Osteoblast (primary cell): ENCODE measurements around the gene CAMTA1. TPM values are rescaled to one million over a fixed set of nuclear protein-coding genes. Genes with fewer than 3 reads are reported as not detected.

Experiments
- DNase-seq: peaks from one replicate; pipeline ENCODE4 v3.0.0; 2011; ENCODE audit warnings: low spot score, mixed read lengths; ENCODE audit not compliant: insufficient read length; ENCODE audit errors: missing footprints
- H2AFZ ChIP-seq: 2 replicates; pipeline ENCODE4 v1.6.0; 2011; ENCODE audit warnings: mild to moderate bottlenecking, low read length
- H3K27ac ChIP-seq: 2 replicates; pipeline ENCODE4 v1.5.1; 2011; ENCODE audit warnings: mild to moderate bottlenecking, low read depth, low read length, moderate library complexity
- H3K27me3 ChIP-seq: 2 replicates; pipeline ENCODE4 v1.6.0; 2012; ENCODE audit warnings: mild to moderate bottlenecking, control low read depth, inconsistent platforms, low read length, moderate library complexity; ENCODE audit not compliant: insufficient read depth
- H3K36me3 ChIP-seq: 2 replicates; pipeline ENCODE4 v1.5.1; 2011; ENCODE audit warnings: mild to moderate bottlenecking, low read length, control low read depth, moderate library complexity; ENCODE audit not compliant: insufficient read depth
- H3K4me1 ChIP-seq: 2 replicates; pipeline ENCODE4 v1.5.1; 2011; ENCODE audit warnings: mild to moderate bottlenecking, low read length, control low read depth, moderate library complexity; ENCODE audit not compliant: insufficient read depth
- H3K4me2 ChIP-seq: 2 replicates; pipeline ENCODE4 v1.6.0; 2011; ENCODE audit warnings: mild to moderate bottlenecking, low read length; ENCODE audit not compliant: insufficient read depth
- H3K4me3 ChIP-seq: fragments of 200-600 bp; sonication (generic); 3 replicates; pipeline ENCODE4 v1.5.1; 2012; ENCODE audit warnings: mild to moderate bottlenecking, low read length, inconsistent platforms; ENCODE audit not compliant: insufficient read depth
- H3K79me2 ChIP-seq: 2 replicates; pipeline ENCODE4 v1.6.0; 2012; ENCODE audit warnings: mild to moderate bottlenecking, low read length, control low read depth, inconsistent platforms; ENCODE audit not compliant: insufficient read depth
- H3K9me3 ChIP-seq: 2 replicates; pipeline ENCODE4 v1.5.1; 2011; ENCODE audit warnings: low read depth, low read length, control low read depth
- H4K20me1 ChIP-seq: 2 replicates; pipeline ENCODE4 v1.6.0; 2012; ENCODE audit warnings: mild to moderate bottlenecking, low read length, control low read depth; ENCODE audit not compliant: insufficient read depth
- total RNA-seq: library from RNA; depleted of rRNA; stranded (reverse); fragments of >200 nt; gene quantifications from 2 replicates; pipeline ENCODE4 v1.2.3, GENCODE V29; 2012
- TF ChIP-seq, protein P1 (sequence below): IDR thresholded peaks from 2 replicates; pipeline ENCODE4 v1.5.1; 2011; ENCODE audit warnings: mild to moderate bottlenecking, low read depth, low read length, moderate library complexity; ENCODE audit errors: extremely low read depth

CAMTA1 gene
- total RNA-seq, 1 donor = 47.4 TPM

DNA sequence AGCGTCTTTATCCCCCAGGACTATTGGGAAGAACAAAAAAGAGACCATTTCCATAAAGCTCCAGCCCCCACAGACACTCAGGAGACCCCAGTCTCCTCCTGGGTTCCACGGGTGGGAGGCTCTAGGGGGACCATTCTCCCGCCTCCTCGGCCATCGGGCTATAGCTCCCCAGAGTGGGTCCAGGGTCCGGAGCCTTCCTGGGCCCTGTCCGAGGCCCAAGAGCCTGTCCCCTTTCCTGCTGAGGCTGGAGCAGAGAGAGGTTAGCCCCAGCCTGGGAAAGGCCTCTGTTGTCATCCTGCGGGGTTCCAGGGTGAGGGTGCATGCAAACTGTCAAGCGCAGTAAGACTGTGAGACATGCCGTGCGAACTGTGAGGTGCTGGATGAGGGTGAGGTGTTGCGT is 166.3 kb downstream of the CAMTA1 start:
- Histone ChIP-seq H3K4me1 (no peaks in the 10 kb centered on the region), H3K79me2 (no peaks in the 10 kb centered on the region), H3K36me3 (no peaks in the 10 kb centered on the region), H3K27ac (no peak overlapping the region), H3K4me3 (no peak overlapping the region), H2AFZ (no peak overlapping the region), H4K20me1 (no peaks in the 10 kb centered on the region), H3K9me3 (no peaks in the 10 kb centered on the region), H3K27me3 (no peaks in the 10 kb centered on the region), H3K4me2 (no peak overlapping the region)
- DNase-seq = no peak
- TF ChIP-seq, protein P1, sequence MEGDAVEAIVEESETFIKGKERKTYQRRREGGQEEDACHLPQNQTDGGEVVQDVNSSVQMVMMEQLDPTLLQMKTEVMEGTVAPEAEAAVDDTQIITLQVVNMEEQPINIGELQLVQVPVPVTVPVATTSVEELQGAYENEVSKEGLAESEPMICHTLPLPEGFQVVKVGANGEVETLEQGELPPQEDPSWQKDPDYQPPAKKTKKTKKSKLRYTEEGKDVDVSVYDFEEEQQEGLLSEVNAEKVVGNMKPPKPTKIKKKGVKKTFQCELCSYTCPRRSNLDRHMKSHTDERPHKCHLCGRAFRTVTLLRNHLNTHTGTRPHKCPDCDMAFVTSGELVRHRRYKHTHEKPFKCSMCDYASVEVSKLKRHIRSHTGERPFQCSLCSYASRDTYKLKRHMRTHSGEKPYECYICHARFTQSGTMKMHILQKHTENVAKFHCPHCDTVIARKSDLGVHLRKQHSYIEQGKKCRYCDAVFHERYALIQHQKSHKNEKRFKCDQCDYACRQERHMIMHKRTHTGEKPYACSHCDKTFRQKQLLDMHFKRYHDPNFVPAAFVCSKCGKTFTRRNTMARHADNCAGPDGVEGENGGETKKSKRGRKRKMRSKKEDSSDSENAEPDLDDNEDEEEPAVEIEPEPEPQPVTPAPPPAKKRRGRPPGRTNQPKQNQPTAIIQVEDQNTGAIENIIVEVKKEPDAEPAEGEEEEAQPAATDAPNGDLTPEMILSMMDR = no peak

DNA sequence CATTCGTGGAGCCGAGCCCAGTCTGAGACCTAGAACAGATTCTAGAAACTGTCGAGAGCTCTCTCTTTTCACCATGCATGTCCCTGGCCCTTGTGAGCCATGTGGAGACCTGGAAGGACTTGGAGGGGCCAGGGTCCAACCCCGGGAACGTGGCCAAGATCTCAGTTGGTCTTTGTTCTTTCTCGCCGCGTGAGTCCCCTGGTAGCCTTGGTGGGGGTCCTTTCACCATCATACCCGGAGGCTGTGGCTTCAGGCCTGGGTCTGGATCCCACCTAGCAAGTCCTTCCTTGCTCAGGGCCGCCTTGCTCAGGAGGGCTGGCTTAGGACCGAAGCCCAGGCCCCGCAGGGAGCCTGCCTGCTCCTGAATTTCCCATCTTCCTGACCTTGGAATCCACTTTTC is 168.0 kb downstream of the CAMTA1 start:
- H3K79me2 ChIP-seq = no peaks in the 10 kb centered on the region
- no peaks in the 10 kb centered on the region for H3K36me3 ChIP-seq
- H4K20me1 ChIP-seq = no peaks in the 10 kb centered on the region
- TF ChIP-seq, protein P1 = no peak
- no peaks in the 10 kb centered on the region for H3K4me1 ChIP-seq
- H2AFZ ChIP-seq = no peak overlapping the region
- no peak overlapping the region for H3K4me2 ChIP-seq
- H3K9me3 ChIP-seq = no peaks in the 10 kb centered on the region
- no peak for DNase-seq
- no peaks in the 10 kb centered on the region for H3K27me3 ChIP-seq
- no peak overlapping the region for H3K27ac ChIP-seq
- H3K4me3 ChIP-seq = no peak overlapping the region

DNA sequence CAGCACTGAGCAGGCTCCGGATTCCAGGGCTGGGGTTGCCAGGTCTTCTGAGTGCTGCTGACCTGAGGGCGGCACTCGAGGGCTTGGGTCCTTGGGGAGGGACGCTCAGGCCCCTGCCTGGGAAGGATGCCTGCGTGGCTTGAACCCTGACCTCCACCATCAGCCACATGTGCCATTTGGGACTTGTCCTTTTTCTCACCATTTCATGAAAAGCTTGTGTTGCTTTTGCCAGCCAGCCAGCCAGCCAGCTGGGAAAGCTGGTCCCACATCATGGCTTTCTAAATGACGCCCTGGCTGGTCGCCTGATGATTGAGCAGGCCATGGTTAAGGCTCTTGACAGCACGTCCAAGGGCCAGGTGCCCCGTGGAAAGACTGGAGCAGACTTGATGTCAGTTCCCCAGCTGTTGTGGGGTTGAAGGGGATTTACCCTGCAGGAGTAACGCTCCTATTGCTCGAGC is 168.7 kb downstream of the CAMTA1 start:
- Histone ChIP-seq H3K36me3 (no peaks in the 10 kb centered on the region), H3K9me3 (no peaks in the 10 kb centered on the region), H3K4me2 (no peak overlapping the region), H2AFZ (no peak overlapping the region), H3K4me3 (no peak overlapping the region), H4K20me1 (no peaks in the 10 kb centered on the region), H3K4me1 (no peaks in the 10 kb centered on the region), H3K79me2 (no peaks in the 10 kb centered on the region), H3K27me3 (no peaks in the 10 kb centered on the region), H3K27ac (no peak overlapping the region)
- TF ChIP-seq, protein P1 = no peak
- DNase-seq = peak; percentile 80

DNA sequence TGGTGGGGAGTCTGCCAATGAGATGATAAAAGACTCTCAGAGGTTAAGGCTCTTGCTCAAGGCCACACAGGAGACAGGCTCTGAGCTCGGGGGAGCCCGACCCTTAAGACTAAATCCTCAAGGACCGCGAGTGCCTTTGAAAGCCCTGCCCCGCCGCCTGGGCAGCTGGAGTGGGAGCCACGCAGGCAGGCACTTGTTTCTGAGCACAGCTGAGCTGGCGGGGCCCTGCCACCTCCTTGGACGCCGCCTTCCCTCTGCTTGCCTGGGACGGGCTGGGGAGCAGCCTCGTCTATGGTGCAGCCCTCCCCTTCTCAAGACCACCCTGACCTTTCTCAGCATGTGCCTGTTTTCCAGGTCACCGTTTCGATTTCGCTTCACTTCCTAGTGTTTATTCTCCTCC is 169.3 kb downstream of the CAMTA1 start:
- H3K27me3 ChIP-seq = peaks cover 3% of the 10 kb centered on the region
- H3K4me1 ChIP-seq = no peaks in the 10 kb centered on the region
- no peaks in the 10 kb centered on the region for H3K36me3 ChIP-seq
- H3K79me2 ChIP-seq = no peaks in the 10 kb centered on the region
- no peaks in the 10 kb centered on the region for H4K20me1 ChIP-seq
- no peak overlapping the region for H3K27ac ChIP-seq
- no peaks in the 10 kb centered on the region for H3K9me3 ChIP-seq
- no peak for DNase-seq
- TF ChIP-seq, protein P1 = no peak
- no peak overlapping the region for H3K4me3 ChIP-seq
- H3K4me2 ChIP-seq = no peak overlapping the region
- H2AFZ ChIP-seq = no peak overlapping the region
